PFSK-1 (cell line): Measurements from ENCODE around the gene MARCHF9.

ENCODE experiments used
- FOXP2 ChIP-seq: optimal IDR thresholded peaks from 2 replicates; pipeline ENCODE3; 2011; ENCODE audit warnings: borderline replicate concordance, control low read depth, inconsistent platforms; ENCODE audit not compliant: insufficient read depth; ENCODE audit errors: extremely low read length, extremely low read depth
- POLR2AphosphoS5 ChIP-seq: IDR thresholded peaks from 2 replicates; pipeline ENCODE4 v1.6.1; 2012; ENCODE audit warnings: low read depth, mild to moderate bottlenecking, control low read depth, low read length, moderate library complexity
- SIN3A ChIP-seq: IDR thresholded peaks from 2 replicates; pipeline ENCODE4 v1.6.1; 2012; ENCODE audit warnings: mild to moderate bottlenecking, low read length, moderate library complexity, borderline replicate concordance; ENCODE audit not compliant: insufficient read depth
- TAF1 ChIP-seq: IDR thresholded peaks from 2 replicates; pipeline ENCODE4 v1.6.1; 2012; ENCODE audit warnings: low read length, control low read depth, borderline replicate concordance; ENCODE audit not compliant: insufficient read depth
- TF ChIP-seq, protein P1 (sequence below), 2 experiments: IDR thresholded peaks; 2 replicates each; pipeline versions ENCODE4 v1.6.1 to v1.8.0; 2011 to 2012; ENCODE audit warnings: low read depth in 2 of 2, low read length in 2 of 2, control low read depth in 1 of 2, inconsistent platforms in 1 of 2, mild to moderate bottlenecking in 1 of 2, moderate library complexity in 1 of 2; ENCODE audit not compliant: insufficient read depth in 1 of 2

DNA sequence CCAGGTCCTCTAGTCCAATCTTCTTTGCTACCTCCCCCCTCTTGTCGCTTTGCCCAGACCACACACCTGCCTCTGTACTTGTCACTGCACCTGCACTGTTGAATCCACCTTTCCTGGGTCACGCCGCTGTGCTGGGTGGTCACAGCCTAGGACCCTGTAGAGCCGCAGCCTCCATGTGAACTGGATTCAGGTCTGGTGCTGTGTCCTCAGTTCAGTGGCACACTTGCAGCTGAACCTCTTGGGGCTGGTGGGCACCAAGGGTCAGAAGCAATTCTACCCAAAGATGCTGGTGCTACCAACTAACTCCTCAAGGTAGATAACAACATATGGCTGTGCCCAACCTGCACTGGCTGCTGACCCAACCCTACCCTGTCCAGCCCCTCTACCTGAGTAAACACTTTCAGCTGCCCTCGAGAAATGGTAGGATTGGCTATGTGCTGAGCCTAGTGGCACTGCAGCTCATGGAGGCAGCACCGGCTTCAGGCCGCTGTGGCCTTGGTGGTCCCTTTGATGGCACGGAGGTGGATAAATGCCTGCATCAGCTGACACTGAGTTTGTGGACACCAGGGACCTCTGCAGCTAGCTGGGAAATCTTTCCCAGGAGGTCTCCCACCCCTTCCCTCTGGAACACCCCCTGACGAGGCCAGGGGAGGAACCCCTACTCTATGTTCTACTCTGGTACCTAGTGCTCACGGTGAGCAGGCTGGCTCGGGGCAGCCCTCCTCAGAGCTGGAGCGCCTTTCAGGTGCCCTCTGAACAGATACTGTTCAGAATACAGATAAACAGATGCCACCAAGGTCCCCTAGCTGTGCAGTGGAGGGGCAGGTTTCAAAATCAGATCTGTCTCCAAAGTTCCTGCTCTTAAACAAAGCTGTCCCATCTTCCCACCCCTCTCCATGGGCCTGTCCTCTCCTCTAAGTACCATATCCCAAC lies 30.6 kb upstream of the MARCHF9 start:
- TF ChIP-seq SIN3A (no peak), POLR2AphosphoS5 (no peak), TAF1 (no peak), FOXP2 (no peak)
- TF ChIP-seq, protein P1, sequence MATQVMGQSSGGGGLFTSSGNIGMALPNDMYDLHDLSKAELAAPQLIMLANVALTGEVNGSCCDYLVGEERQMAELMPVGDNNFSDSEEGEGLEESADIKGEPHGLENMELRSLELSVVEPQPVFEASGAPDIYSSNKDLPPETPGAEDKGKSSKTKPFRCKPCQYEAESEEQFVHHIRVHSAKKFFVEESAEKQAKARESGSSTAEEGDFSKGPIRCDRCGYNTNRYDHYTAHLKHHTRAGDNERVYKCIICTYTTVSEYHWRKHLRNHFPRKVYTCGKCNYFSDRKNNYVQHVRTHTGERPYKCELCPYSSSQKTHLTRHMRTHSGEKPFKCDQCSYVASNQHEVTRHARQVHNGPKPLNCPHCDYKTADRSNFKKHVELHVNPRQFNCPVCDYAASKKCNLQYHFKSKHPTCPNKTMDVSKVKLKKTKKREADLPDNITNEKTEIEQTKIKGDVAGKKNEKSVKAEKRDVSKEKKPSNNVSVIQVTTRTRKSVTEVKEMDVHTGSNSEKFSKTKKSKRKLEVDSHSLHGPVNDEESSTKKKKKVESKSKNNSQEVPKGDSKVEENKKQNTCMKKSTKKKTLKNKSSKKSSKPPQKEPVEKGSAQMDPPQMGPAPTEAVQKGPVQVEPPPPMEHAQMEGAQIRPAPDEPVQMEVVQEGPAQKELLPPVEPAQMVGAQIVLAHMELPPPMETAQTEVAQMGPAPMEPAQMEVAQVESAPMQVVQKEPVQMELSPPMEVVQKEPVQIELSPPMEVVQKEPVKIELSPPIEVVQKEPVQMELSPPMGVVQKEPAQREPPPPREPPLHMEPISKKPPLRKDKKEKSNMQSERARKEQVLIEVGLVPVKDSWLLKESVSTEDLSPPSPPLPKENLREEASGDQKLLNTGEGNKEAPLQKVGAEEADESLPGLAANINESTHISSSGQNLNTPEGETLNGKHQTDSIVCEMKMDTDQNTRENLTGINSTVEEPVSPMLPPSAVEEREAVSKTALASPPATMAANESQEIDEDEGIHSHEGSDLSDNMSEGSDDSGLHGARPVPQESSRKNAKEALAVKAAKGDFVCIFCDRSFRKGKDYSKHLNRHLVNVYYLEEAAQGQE (IDR thresholded peaks at IDR 0.05; ENCODE audit: insufficient read depth in 1 of 2, low read depth in 2 of 2, low read length in 2 of 2), result no peak
